Small intestine (tissue), 7 donors: ENCODE data around the gene SPAG16. TPM values are rescaled to one million over a fixed set of nuclear protein-coding genes. Genes with fewer than 3 reads are reported as not detected.

Source experiments
- DNase-seq, 2 donors: peaks; one replicate each; pipeline versions ENCODE4 v3.0.0 to v3.0.0-alpha.2; 2013
- FAIRE-seq: peaks from 2 replicates; lab custom pipeline; 2012; peaks lifted over from hg19 to GRCh38; lab: Jason Lieb, UNC
- H3K27ac ChIP-seq, 3 donors: one replicate each; pipeline ENCODE4 v1.5.1; 2013; ENCODE audit warnings: low read length in 2 of 3, mild to moderate bottlenecking in 2 of 3, control low read depth in 1 of 3, inconsistent platforms in 1 of 3, low read depth in 1 of 3, moderate library complexity in 1 of 3
- H3K27me3 ChIP-seq, 3 donors: one replicate each; pipeline ENCODE4 v1.6.1; 2013; ENCODE audit warnings: low read length in 3 of 3, inconsistent platforms in 1 of 3; ENCODE audit not compliant: control insufficient read depth in 3 of 3, insufficient read depth in 3 of 3
- H3K36me3 ChIP-seq, 3 donors: one replicate each; pipeline ENCODE4 v1.6.1; 2013; ENCODE audit warnings: low read length in 3 of 3, inconsistent platforms in 1 of 3, low read depth in 1 of 3, mild to moderate bottlenecking in 1 of 3, moderate library complexity in 1 of 3; ENCODE audit not compliant: control insufficient read depth in 3 of 3, insufficient read depth in 2 of 3
- H3K4me1 ChIP-seq, 3 donors: one replicate each; pipeline ENCODE4 v1.6.1; 2013; ENCODE audit warnings: low read length in 2 of 3, inconsistent platforms in 1 of 3, low read depth in 1 of 3, mild to moderate bottlenecking in 1 of 3, moderate library complexity in 1 of 3; ENCODE audit not compliant: control insufficient read depth in 3 of 3, insufficient read depth in 2 of 3
- H3K4me3 ChIP-seq, 3 donors: one replicate each; pipeline ENCODE4 v1.5.1; 2013; ENCODE audit warnings: low read length in 3 of 3, control low read depth in 1 of 3, inconsistent platforms in 1 of 3, low read depth in 1 of 3, mild to moderate bottlenecking in 1 of 3, moderate library complexity in 1 of 3
- H3K9me3 ChIP-seq, 2 donors: one replicate each; pipeline ENCODE4 v1.6.1; 2013; ENCODE audit warnings: low read depth in 1 of 2, low read length in 1 of 2; ENCODE audit not compliant: control insufficient read depth in 2 of 2, insufficient read depth in 1 of 2
- WGBS, 3 donors: extraction: QIAGEN DNeasy Blood & Tissue Kit; methylation state at CpG; one replicate each; pipeline ENCODE4 v1.1.7; 2013; 5-methylcytosine and 5-hydroxymethylcytosine counted together
- polyA plus RNA-seq, 4 donors: library from polyadenylated mRNA; stranded (reverse) in 3 of 4; unstranded in 1 of 4; fragments of 200-250 nt in 3 of 4; fragments of 120-200 nt in 1 of 4; gene quantifications; one replicate each; pipeline versions ENCODE4 v1.2.1 to v1.2.3, GENCODE V29; 2013
- donor health status: healthy with polysubstance abuse.
- donor health status: control.
- donor health status: control.
- donor health status: Bipolar disorder and iron deficiency.
- donor health status: healthy.

SPAG16 gene
- polyA plus RNA-seq, 4 donors = 15.4 to 52.5 (median 18.9) TPM

DNA sequence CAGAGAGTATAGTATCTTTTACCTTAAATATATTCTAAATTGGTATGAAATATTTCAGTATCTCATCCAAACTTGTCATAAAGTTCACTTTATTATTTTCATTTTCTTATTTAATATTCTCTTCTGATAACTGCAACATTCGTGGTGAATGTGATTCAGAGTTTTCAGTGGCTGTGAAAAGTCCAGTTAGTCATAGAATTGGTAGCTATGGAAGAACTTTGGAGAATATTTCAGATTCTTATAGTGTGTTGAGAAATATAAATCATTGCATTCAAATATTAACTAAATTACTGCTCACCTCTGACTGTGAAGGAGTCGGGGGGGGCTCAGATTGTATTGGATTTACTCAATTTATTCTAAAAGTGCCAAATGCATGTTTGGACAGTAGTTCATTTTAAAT is 948.0 kb downstream of the SPAG16 start:
- H3K4me1 ChIP-seq = no peaks in the 10 kb centered on the region
- DNase-seq (no peak), FAIRE-seq (no peak)
- 53 to 66% (median 60%) methylated on average over 2 of the region's 2 CpGs for WGBS, 3 donors
- H3K9me3 ChIP-seq = no peaks in the 10 kb centered on the region
- no peak overlapping the region for H3K4me3 ChIP-seq
- H3K27me3 ChIP-seq = no peaks in the 10 kb centered on the region
- no peaks in the 10 kb centered on the region for H3K36me3 ChIP-seq
- H3K27ac ChIP-seq = no peak overlapping the region

- FAIRE-seq = no peak
- no peak overlapping the region for H3K4me3 ChIP-seq
- H3K27me3 ChIP-seq = no peaks in the 10 kb centered on the region
- no peak overlapping the region for H3K27ac ChIP-seq
- H3K4me1 ChIP-seq = no peaks in the 10 kb centered on the region
- no peaks in the 10 kb centered on the region for H3K9me3 ChIP-seq
- no peaks in the 10 kb centered on the region for H3K36me3 ChIP-seq
- DNase-seq = no peak
These were observed 948.9 kb downstream of the SPAG16 start for GRCh38 chr2:214233164-214233563.

GRCh38 chr2:214242797-214243196 is 958.5 kb downstream of the SPAG16 start:
- Histone ChIP-seq H3K4me1 (no peaks in the 10 kb centered on the region), H3K27ac (no peak overlapping the region), H3K4me3 (no peak overlapping the region), H3K27me3 (no peaks in the 10 kb centered on the region), H3K9me3 (no peaks in the 10 kb centered on the region), H3K36me3 (no peaks in the 10 kb centered on the region)
- WGBS, 3 donors = 17 to 51% (median 23%) methylated on average over 1 of the region's 1 CpG
- no peak for DNase-seq
- FAIRE-seq = no peak

DNA sequence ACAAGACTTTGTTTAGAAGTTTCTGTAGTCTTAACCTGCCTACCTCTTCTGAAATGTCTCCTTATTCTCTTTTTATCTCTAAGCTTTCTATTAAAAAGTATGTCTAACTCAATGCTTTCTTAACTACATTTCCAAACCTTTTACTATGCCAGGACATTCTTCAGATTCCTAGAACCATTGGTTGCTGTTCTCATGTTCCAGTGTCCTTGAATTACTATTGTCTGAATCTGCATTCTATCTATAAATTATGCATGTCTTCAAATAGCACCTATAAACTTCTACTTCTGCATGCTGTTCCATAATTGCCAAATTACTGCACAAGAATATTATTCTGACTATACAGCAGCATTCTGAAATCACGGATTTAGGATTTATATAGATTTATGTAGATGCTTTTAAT is 960.6 kb downstream of the SPAG16 start:
- Histone ChIP-seq H3K4me1 (no peaks in the 10 kb centered on the region), H3K27ac (no peak overlapping the region), H3K27me3 (no peaks in the 10 kb centered on the region), H3K9me3 (no peaks in the 10 kb centered on the region), H3K36me3 (no peaks in the 10 kb centered on the region), H3K4me3 (no peak overlapping the region)
- 54 to 74% (median 61%) methylated on average over 1 of the region's 1 CpG for WGBS, 3 donors
- no peak for DNase-seq
- FAIRE-seq = no peak

GRCh38 chr2:214246417-214246816 is 962.2 kb downstream of the SPAG16 start:
- no peak for FAIRE-seq
- Histone ChIP-seq H3K36me3 (no peaks in the 10 kb centered on the region), H3K4me3 (no peak overlapping the region), H3K27me3 (no peaks in the 10 kb centered on the region), H3K27ac (no peak overlapping the region), H3K4me1 (no peaks in the 10 kb centered on the region), H3K9me3 (no peaks in the 10 kb centered on the region)
- DNase-seq = no peak

DNA sequence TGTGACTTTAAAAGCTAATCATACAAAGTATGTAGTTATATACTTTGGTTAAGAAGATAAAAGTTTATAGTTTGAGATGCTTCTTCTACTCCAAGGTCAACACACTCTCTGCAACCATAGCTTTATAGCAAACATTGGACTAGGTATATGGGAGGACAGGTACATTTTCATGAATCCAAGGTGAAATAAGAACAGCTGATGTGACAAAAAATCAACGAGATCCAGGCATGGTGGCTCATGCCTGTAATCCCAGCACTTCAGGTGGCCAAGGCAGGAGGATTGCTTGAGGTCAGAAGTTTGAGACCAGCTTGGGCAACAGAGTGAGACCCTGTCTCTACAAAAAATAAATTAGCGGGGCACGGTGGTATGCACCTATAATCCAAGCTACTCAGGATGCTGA is 963.3 kb downstream of the SPAG16 start:
- Histone ChIP-seq H3K27ac (no peak overlapping the region), H3K4me3 (no peak overlapping the region), H3K4me1 (no peaks in the 10 kb centered on the region), H3K27me3 (no peaks in the 10 kb centered on the region), H3K9me3 (no peaks in the 10 kb centered on the region), H3K36me3 (no peaks in the 10 kb centered on the region)
- WGBS, 3 donors = 70 to 91% (median 89%) methylated on average over 3 of the region's 3 CpGs
- no peak for FAIRE-seq
- no peak for DNase-seq

- Histone ChIP-seq H3K27me3 (no peaks in the 10 kb centered on the region), H3K4me3 (no peak overlapping the region), H3K4me1 (no peaks in the 10 kb centered on the region), H3K9me3 (no peaks in the 10 kb centered on the region), H3K36me3 (no peaks in the 10 kb centered on the region), H3K27ac (no peak overlapping the region)
- FAIRE-seq (no peak), DNase-seq (no peak)
- WGBS, 3 donors = 71 to 72% (median 71%) methylated on average over 1 of the region's 1 CpG
These were observed 970.8 kb downstream of the SPAG16 start for GRCh38 chr2:214255046-214255445.

DNA sequence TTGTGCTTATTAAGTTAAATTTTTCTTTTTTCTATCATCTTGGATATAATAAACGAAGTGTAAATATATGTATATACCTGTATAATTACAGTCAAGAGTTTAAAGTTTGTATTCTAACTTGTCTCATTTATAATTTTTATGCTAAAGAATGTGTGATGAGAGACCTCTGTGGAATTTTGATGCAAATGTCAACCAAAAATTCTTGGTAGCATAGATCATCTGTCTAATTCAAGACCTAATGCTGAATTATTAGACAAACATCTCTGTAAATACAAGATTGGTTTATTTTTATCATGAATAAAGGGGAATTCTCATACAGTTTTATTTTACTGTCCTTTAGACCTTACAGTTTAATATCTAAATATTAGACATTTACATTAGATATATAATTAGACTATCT is 977.4 kb downstream of the SPAG16 start:
- no peaks in the 10 kb centered on the region for H3K27me3 ChIP-seq
- H3K4me3 ChIP-seq = no peak overlapping the region
- FAIRE-seq (no peak), DNase-seq (no peak)
- no peaks in the 10 kb centered on the region for H3K36me3 ChIP-seq
- no peaks in the 10 kb centered on the region for H3K4me1 ChIP-seq
- H3K27ac ChIP-seq = no peak overlapping the region
- no peaks in the 10 kb centered on the region for H3K9me3 ChIP-seq
- WGBS, 3 donors = 71 to 77% (median 73%) methylated on average over 1 of the region's 1 CpG

GRCh38 chr2:214264171-214264570 is 979.9 kb downstream of the SPAG16 start:
- DNase-seq (no peak), FAIRE-seq (no peak)
- H3K9me3 ChIP-seq = no peaks in the 10 kb centered on the region
- no peak overlapping the region for H3K4me3 ChIP-seq
- no peaks in the 10 kb centered on the region for H3K27me3 ChIP-seq
- no peaks in the 10 kb centered on the region for H3K36me3 ChIP-seq
- WGBS, 3 donors = 28 to 56% (median 36%) methylated on average over 1 of the region's 1 CpG
- H3K4me1 ChIP-seq = no peaks in the 10 kb centered on the region
- H3K27ac ChIP-seq = no peak overlapping the region
